OCI-LY7 (cell line): ENCODE results near the gene SPDYE6.
"Not testable (repeated sequence)": the region's sequence is repeated elsewhere in the genome, so short reads cannot be mapped to it uniquely, and the experiment has no call there.

Source experiments
- CTCF ChIP-seq: fragments of 200-600 bp; sonication (generic); conservative IDR thresholded peaks from 2 replicates; pipeline ENCODE4 v1.5.1; 2014; ENCODE audit warnings: mild to moderate bottlenecking, antibody characterized with exemption, low read length, moderate library complexity, mixed read lengths
- EZH2phosphoT487 ChIP-seq: fragments of 200-600 bp; sonication (generic); IDR thresholded peaks from 2 replicates; pipeline ENCODE4 v1.6.1; 2018; ENCODE audit warnings: low read depth, borderline replicate concordance, mild to moderate bottlenecking, mixed run types, antibody characterized with exemption, low read length, moderate library complexity, mixed read lengths

GRCh38 chr7:102372796-102373195 is 16.6 kb upstream of the SPDYE6 start:
- TF ChIP-seq CTCF, EZH2phosphoT487: not testable (repeated sequence)
